ENCODE measurements around the gene NDUFS4.

The NDUFS4 gene

DNA sequence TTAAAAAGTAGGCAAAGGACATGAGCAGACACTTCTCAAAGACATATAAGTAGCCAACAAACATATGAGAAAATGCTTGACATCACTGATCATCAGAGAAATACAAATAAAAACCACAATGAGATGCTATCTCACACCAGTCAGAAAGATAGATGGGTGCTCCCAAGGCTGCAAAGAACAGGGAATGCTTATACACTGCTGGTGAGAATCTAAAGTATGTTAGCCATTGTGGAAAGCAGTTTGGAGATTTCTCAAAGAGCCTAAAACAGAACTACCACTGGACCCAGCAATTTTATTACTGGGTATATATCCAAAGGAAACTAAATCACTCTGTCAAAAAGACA is 154.2 kb downstream of the NDUFS4 start:
- FAIRE-seq = no peak
- DNase-seq (ENCODE audit: insufficient read length, low spot score) = no peak
- TF ChIP-seq, protein P1, sequence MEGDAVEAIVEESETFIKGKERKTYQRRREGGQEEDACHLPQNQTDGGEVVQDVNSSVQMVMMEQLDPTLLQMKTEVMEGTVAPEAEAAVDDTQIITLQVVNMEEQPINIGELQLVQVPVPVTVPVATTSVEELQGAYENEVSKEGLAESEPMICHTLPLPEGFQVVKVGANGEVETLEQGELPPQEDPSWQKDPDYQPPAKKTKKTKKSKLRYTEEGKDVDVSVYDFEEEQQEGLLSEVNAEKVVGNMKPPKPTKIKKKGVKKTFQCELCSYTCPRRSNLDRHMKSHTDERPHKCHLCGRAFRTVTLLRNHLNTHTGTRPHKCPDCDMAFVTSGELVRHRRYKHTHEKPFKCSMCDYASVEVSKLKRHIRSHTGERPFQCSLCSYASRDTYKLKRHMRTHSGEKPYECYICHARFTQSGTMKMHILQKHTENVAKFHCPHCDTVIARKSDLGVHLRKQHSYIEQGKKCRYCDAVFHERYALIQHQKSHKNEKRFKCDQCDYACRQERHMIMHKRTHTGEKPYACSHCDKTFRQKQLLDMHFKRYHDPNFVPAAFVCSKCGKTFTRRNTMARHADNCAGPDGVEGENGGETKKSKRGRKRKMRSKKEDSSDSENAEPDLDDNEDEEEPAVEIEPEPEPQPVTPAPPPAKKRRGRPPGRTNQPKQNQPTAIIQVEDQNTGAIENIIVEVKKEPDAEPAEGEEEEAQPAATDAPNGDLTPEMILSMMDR (IDR thresholded peaks at IDR 0.05; ENCODE audit: insufficient read depth, missing control alignments) = no peak

DNA sequence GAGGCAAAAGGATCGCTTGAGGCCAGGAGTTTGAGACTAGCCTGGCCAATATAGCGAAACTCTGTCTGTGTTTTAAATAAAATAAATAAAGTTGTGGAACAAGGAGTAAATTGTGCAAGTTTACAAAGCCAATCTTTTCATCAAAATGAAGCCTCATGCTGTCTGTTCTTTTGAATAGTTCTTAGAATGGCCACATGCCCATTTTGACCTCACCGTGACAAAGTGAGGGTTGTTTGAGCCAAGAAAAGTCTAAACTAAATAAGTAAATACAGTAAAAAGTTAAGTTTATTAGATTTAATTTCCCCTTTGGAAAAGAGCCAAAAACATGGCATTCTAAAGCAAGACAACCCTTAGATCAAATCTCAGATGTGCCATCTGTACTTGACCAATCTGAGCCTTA is 165.7 kb downstream of the NDUFS4 start:
- no peak for FAIRE-seq
- TF ChIP-seq, protein P1 (IDR thresholded peaks at IDR 0.05; ENCODE audit: insufficient read depth, missing control alignments) = no peak
- DNase-seq (ENCODE audit: insufficient read length, low spot score) = no peak

DNA sequence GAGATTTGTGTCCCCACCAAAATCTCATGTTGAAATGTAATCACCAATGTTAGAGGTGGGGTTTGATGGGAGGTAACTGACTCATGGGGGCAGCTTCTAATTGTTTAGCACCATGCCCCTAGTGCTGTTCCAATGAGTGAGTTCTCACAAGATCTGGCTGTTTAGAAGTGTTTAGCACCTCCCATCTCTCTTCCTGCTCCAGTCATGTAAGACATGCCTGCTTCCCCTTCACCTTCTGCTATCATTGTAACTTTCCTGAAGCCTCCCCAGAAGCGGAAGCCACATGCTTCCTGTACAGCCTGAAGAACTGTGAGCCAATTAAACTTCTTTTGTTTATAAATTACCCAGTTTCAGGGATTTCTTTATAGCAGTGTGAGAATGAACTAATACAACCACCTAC is 170.5 kb downstream of the NDUFS4 start:
- no peak for FAIRE-seq
- no peak for DNase-seq (ENCODE audit: insufficient read length, low spot score)

More for the DNA sequence above, 170.5 kb downstream of the NDUFS4 start:
- TF ChIP-seq, protein P1 (IDR thresholded peaks at IDR 0.05; ENCODE audit: insufficient read depth, missing control alignments) = no peak
